Heart left ventricle (tissue), 16 donors: Measurements from ENCODE around the gene LTBP2. TPM values are rescaled to one million over a fixed set of nuclear protein-coding genes. Genes with fewer than 3 reads are reported as not detected.

ENCODE experiments used
- ATAC-seq, 4 donors: fragments of 200-7000 bp; cut with Tn5 transposase; one replicate each; pipeline ENCODE4 v1.9.1; 2020 to 2022; ENCODE audit warnings: moderate library complexity in 4 of 4, mild to moderate bottlenecking in 3 of 4, moderate number of reproducible peaks in 1 of 4
- DNase-seq, 5 donors: peaks; one replicate each; pipeline ENCODE4 v3.0.0-alpha.2; 2020
- H3K27ac ChIP-seq, 12 donors: fragments of 200-600 bp; sonication (generic) in 4 of 12; one replicate each; pipeline versions ENCODE4 v1.5.0 to v1.8.0; 2016 to 2022; ENCODE audit warnings: mild to moderate bottlenecking in 2 of 12
- H3K27me3 ChIP-seq, 9 donors: fragments of 200-600 bp; sonication (generic) in 2 of 9; one replicate each; pipeline versions ENCODE4 v1.5.1 to v1.8.0; 2016 to 2022; ENCODE audit warnings: mild to moderate bottlenecking in 3 of 9
- H3K36me3 ChIP-seq, 9 donors: fragments of 200-600 bp; sonication (generic) in 2 of 9; one replicate each; pipeline versions ENCODE4 v1.5.0 to v1.8.0; 2018 to 2022; ENCODE audit warnings: mild to moderate bottlenecking in 2 of 9
- H3K4me1 ChIP-seq, 12 donors: fragments of 200-600 bp; sonication (generic) in 4 of 12; one replicate each; pipeline versions ENCODE4 v1.5.0 to v1.8.0; 2016 to 2022; ENCODE audit warnings: mild to moderate bottlenecking in 3 of 12
- H3K4me3 ChIP-seq, 12 donors: fragments of 200-600 bp; sonication (generic) in 4 of 12; one replicate each; pipeline versions ENCODE4 v1.5.0 to v1.8.0; 2017 to 2022; ENCODE audit warnings: mild to moderate bottlenecking in 9 of 12, moderate library complexity in 4 of 12
- H3K9me3 ChIP-seq, 12 donors: fragments of 200-600 bp; sonication (generic) in 4 of 12; one replicate each; pipeline versions ENCODE4 v1.5.0 to v1.8.0; 2016 to 2022; ENCODE audit warnings: mild to moderate bottlenecking in 1 of 12
- POLR2A ChIP-seq, 2 donors: fragments of 450-650 bp; IDR thresholded peaks; one replicate each; pipeline ENCODE4 v1.6.1; 2017; ENCODE audit warnings: antibody characterized with exemption in 2 of 2, mild to moderate bottlenecking in 2 of 2, moderate library complexity in 2 of 2
- WGBS, 4 donors: extraction: QIAGEN DNeasy Blood & Tissue Kit in 2 of 4; methylation state at CpG; one replicate each; pipeline versions ENCODE4 v1.1.5 to v1.1.7; 2013 to 2018; 5-methylcytosine and 5-hydroxymethylcytosine counted together
- intact Hi-C, 10 donors: fragments of 100-400 bp; cut with DNase I; formaldehyde crosslinking; loops; one replicate each; pipeline versions ENCODE4 v1.11.1 to v1.14.2; 2022
- polyA plus RNA-seq, 2 donors: library from polyadenylated mRNA; stranded (reverse); fragments of 200-250 nt; gene quantifications; one replicate each; pipeline ENCODE4 v1.2.3, GENCODE V29; 2013
- total RNA-seq, 9 donors: library from RNA; depleted of rRNA in 2 of 9; stranded (reverse); fragments of >200 nt in 2 of 9; fragmentation: NEBNext Ultra II Directional in 3 of 9; extraction: Animal tissue kit (Norgen Biotek cat#: 25700) in 3 of 9; gene quantifications; one replicate each; pipeline versions ENCODE4 v1.1.0 to v1.2.4, GENCODE V29; 2016 to 2023
- TF ChIP-seq, protein P1 (sequence below), 12 donors: fragments of 200-600 bp; sonication (generic) in 4 of 12; IDR thresholded peaks; one replicate each; pipeline versions ENCODE4 v1.5.0 to v1.8.0; 2018 to 2022; ENCODE audit warnings: antibody characterized with exemption in 12 of 12, mild to moderate bottlenecking in 5 of 12
- donor health status: ischemic (EF 13 %, LVEDD 7.1; RV severe dilation, severe dysfunction).
- donor health status: healthy with polysubstance abuse.
- donor health status: DM: no; HTN: yes; CAD: no.
- donor health status: DM: no; HTN: no; CAD: no.
- donor health status: ischemic (EF 25% LVEDD 6.9; RV normal size, moderate dysfunction).
- donor health status: ischemic (EF 25% LVEDD 5.7; RV mildly dilated, moderate dysfunction).
- donor health status: healthy.
- donor health status: DM: yes; HTN: yes; CAD: no.
- donor health status: ischemic (EF 35%, LVEDD 5.7; RV mildly dilated, moderate dysfunction).
- donor health status: nonischemic (EF 11% LVEDD 7.7; RV severe dilation, severe dysfunction).
- donor health status: DM: yes; HTN: yes; CAD: no.
- donor health status: PGD.
- donor health status: ischemic (EF 29% LVEDD 5.4; RV normal size, mild dysfunction).
- donor health status: nonischemic (EF 23%, LVEDD 6.1; RV moderate dilation, normal function).

LTBP2 gene
- total and polyA plus RNA-seq, 11 donors = 4.0 to 69.1 (median 29.5) TPM

DNA sequence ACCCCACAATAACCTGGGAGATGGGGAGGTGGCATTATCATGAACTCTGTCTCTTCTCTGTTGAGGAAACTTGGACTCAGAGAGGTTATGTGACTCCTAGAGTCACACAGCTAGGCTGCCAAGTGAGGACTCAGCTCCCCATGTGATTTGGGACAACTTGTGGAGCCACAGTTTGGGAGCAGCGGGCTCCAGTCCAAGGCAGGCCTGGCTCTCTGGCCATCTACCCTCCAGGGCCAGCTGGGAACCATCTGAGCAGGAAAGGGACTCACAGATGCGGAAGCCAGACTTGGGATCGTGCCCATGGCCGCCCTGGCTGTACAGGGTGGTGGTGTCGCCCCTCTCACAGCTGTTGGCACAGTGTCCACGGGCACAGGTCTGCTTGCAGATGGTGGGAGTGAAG, 59.4 kb downstream of the LTBP2 start:
- H3K36me3 ChIP-seq = peaks cover 0 to 21% (median 2%) of the 10 kb centered on the region in 9 donors
- no peak overlapping the region for H3K4me3 ChIP-seq
- H3K27me3 ChIP-seq = no peaks in the 10 kb centered on the region
- 48 to 72% (median 62%) methylated on average over 6 of the region's 6 CpGs for WGBS, 4 donors
- peak in 3 of 4 donors; percentile 8 to 57 (median 35) for ATAC-seq
- no peaks in the 10 kb centered on the region for H3K9me3 ChIP-seq
- intact Hi-C loops = loop anchor here in 2 of 10 donors (5.0 to 10.0 kb wide), 3 partner anchors 40 to 60 kb away; partner anchors contain the start of gene LTBP2 (in 1 of the 2)
- TF ChIP-seq, protein P1, sequence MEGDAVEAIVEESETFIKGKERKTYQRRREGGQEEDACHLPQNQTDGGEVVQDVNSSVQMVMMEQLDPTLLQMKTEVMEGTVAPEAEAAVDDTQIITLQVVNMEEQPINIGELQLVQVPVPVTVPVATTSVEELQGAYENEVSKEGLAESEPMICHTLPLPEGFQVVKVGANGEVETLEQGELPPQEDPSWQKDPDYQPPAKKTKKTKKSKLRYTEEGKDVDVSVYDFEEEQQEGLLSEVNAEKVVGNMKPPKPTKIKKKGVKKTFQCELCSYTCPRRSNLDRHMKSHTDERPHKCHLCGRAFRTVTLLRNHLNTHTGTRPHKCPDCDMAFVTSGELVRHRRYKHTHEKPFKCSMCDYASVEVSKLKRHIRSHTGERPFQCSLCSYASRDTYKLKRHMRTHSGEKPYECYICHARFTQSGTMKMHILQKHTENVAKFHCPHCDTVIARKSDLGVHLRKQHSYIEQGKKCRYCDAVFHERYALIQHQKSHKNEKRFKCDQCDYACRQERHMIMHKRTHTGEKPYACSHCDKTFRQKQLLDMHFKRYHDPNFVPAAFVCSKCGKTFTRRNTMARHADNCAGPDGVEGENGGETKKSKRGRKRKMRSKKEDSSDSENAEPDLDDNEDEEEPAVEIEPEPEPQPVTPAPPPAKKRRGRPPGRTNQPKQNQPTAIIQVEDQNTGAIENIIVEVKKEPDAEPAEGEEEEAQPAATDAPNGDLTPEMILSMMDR (IDR thresholded peaks at IDR 0.05) = no peak
- no peak for TF ChIP-seq POLR2A (IDR thresholded peaks at IDR 0.05)
- peaks cover 0 to 47% (median 31%) of the 10 kb centered on the region in 12 donors for H3K4me1 ChIP-seq
- H3K27ac ChIP-seq = peak overlapping the region in 9 of 12 donors; percentile 11 to 70 (median 49)
- DNase-seq = peak; percentile 59 to 88 (median 80)

DNA sequence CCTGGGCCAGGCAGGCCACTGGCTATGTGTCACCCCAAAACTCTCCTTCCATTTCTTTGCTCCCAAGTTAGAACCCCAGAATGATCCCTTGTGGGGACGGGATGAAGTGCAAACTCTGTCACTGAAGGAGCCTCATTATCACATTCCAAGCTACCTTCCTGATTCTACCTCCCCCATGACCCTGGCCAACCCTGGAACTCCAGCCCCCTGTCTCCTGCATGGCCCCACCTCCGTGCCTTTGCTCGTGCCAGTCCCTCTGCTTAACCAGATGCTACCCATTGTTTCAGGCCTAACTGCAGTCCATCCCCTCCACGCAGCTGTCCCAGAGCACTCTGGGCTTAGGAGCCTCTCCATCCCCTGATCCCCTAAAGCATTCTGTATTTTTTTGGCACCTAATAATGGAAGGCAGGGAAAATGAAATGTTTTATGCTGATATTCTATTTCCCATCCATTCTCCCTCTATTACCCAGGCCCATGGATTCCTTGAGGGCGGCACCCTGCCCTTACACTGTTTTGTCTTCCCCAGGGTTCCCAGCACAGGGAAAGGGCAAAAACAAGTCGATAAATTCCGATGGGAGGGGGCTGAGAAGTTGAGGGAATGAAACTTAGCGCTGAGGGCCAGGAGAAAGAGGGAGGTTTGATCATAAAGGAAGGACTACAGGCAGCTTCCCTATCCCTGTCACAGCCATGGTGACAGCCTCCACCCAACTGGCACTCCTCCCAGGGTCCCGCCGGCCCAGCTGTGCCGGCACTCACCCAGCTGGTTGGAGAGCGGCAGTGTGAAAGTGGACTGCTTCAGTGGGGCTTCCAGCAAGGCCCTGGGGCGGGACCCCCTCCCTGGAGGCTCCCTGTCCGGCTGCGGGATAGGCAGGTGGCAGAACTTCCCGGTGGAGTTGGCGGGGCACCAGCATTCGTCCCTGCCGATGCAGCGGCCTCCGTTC, 60.3 kb downstream of the LTBP2 start:
- Histone ChIP-seq H3K36me3 (peaks cover 0 to 30% (median 2%) of the 10 kb centered on the region in 9 donors), H3K4me1 (peaks cover 0 to 51% (median 31%) of the 10 kb centered on the region in 12 donors), H3K27ac (peak overlapping the region in 9 of 12 donors; percentile 11 to 70 (median 49)), H3K27me3 (no peaks in the 10 kb centered on the region), H3K9me3 (no peaks in the 10 kb centered on the region), H3K4me3 (no peak overlapping the region)
- peak; percentile 59 to 78 (median 62) for DNase-seq
- peak; percentile 38 to 70 (median 44) for ATAC-seq
- intact Hi-C loops = loop anchor here in 2 of 10 donors (5.0 to 10.0 kb wide), 3 partner anchors 41 to 61 kb away; partner anchors contain the start of gene LTBP2 (in 1 of the 2)
- 38 to 55% (median 44%) methylated on average over 12 to 21 of the region's 21 CpGs for WGBS, 4 donors
- no peak for TF ChIP-seq POLR2A (IDR thresholded peaks at IDR 0.05)
- TF ChIP-seq, protein P1 (IDR thresholded peaks at IDR 0.05) = no peak

DNA sequence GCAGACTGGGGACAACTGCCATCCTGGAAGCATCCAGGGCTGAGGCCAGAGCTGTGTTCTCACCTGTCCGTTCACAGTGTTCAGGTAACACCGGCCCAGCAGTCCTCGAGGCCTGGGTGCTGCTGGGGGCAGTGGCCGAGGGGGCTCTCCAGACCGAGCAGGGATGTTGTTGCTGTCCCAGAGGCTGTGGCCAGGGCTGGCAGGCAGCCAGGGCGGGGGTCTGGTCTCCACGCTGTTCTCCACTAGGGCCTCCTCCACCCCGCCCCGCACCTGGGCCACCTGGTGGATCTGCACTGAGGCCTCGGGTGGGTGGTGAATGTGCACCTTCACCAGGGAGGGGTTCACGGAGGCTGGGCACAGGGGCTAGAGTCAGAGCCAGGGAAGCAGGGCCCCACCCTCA, 61.0 kb downstream of the LTBP2 start:
- H3K9me3 ChIP-seq = no peaks in the 10 kb centered on the region
- H3K27ac ChIP-seq = peak overlapping the region in 6 of 12 donors; percentile 25 to 64 (median 52)
- H3K36me3 ChIP-seq = peaks cover 0 to 34% (median 5%) of the 10 kb centered on the region in 9 donors
- H3K4me3 ChIP-seq = no peak overlapping the region
- H3K27me3 ChIP-seq = no peaks in the 10 kb centered on the region
- H3K4me1 ChIP-seq = peaks cover 0 to 51% (median 31%) of the 10 kb centered on the region in 12 donors
- DNase-seq (peak in 2 of 5 donors; percentile 27 to 64), ATAC-seq (no peak)
- 79 to 96% (median 90%) methylated on average over 4 to 11 of the region's 11 CpGs for WGBS, 4 donors
- TF ChIP-seq POLR2A (IDR thresholded peaks at IDR 0.05) = no peak
- TF ChIP-seq, protein P1 (IDR thresholded peaks at IDR 0.05) = no peak
- intact Hi-C loops = loop anchor here in 2 of 10 donors (5.0 to 10.0 kb wide), 3 partner anchors 41 to 61 kb away; partner anchors contain the start of gene LTBP2 (in 1 of the 2)

DNA sequence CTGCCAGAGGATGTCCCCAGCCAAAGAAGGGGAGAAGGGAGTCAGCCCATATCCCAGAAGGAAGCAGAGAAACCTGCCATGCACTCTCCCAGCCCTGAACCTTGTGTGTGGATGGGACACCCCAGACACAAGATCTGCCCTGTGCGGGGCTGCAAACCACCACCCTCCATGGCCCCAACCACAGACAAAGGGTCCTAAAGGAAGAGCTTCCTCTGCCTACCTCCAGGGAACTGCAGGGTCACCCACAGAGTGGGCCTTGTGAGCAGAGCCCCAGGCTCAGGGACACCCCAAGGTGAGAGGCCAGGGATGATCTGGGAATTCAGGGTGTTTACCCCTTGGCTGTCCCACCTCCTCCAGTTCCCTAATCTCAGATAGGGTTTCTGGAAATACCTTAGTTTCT, 62.0 kb downstream of the LTBP2 start:
- no peak for ATAC-seq
- Histone ChIP-seq H3K9me3 (no peaks in the 10 kb centered on the region), H3K4me1 (peaks cover 0 to 51% (median 31%) of the 10 kb centered on the region in 12 donors), H3K27me3 (no peaks in the 10 kb centered on the region), H3K27ac (peak overlapping the region in 2 of 12 donors; percentile 5 to 25), H3K36me3 (peaks cover 0 to 42% (median 5%) of the 10 kb centered on the region in 9 donors), H3K4me3 (no peak overlapping the region)
- DNase-seq = peak in 2 of 5 donors; percentile 18 to 20
- intact Hi-C loops = loop anchor here in 2 of 10 donors (5.0 to 10.0 kb wide), 3 partner anchors 42 to 62 kb away; partner anchors contain the start of gene LTBP2 (in 1 of the 2)
- TF ChIP-seq, protein P1 (IDR thresholded peaks at IDR 0.05) = no peak
- TF ChIP-seq POLR2A (IDR thresholded peaks at IDR 0.05) = no peak
- 0 to 20% (median 0%) methylated on average over 1 of the region's 1 CpG for WGBS, 4 donors
